Activated CD4-positive, alpha-beta T cell treated with anti-CD3 and anti-CD28 coated beads for 48 hours (primary cell): ENCODE results near the gene RARG.

ENCODE experiments used
- DNase-seq: peaks from one replicate; pipeline ENCODE4 v3.0.0-alpha.2; 2020

RARG gene

DNA sequence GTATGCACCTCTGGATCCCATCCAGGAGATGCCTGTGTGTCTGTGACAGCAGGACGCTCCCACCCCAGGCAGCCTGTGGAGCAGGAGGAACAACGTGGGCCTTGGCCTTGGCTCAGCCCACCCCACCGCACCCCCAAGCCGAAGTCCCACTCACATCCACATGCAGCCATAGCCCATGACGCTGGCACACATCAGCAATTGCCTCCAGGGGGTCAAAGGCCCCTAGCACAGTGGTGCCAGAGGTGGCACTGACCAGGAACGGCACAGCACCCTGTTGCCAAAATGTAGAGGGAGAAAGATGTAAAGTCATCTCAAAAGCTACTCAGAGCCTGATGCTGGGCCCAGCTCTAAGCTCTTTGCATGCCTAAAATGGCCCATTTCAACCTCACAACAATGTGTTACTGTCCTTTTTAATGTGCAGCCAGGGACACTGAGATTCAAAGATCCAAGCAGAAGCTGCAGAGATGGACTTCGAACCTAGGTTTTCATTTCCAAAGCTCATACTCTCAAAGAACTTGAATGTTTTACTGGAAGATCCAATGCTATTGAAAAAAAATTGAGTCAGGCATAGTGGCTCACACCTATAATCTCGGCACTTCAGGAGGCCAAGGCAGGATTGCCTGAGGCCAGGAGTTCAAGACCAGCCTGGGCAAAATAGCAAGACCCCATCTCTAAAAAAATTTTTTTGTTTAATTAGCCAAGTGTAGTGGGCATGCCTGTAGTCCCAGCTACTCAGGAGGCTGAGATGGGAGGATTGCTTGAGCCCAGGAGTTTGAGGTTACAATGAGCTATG, 70.7 kb downstream of the RARG start:
- DNase-seq, result no peak

DNA sequence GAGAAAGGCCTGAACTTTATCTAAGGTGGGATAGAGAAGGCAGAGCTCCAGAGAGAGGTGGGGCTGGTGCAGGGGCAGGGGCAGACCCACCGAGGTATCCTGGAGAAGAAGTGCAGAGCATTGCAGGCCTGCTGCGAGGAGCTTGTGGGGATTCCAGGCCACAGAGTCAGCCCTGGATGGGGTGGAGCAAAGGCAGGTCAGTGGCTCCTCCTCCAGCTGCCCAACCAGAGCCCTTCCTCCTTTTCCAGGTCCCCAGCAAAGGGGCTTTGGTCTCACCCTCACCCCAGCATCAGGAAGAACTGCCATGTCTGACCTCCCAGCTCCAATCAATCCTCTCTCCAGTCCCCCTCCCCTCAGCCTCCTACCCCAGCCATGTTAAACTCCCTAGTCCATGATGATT, 71.3 kb downstream of the RARG start:
- DNase-seq, result no peak
